ENCODE results near the gene PRKACB. TPM values are rescaled to one million over a fixed set of nuclear protein-coding genes. Genes with fewer than 3 reads are reported as not detected.
A peak's percentile ranks its signal among the peaks of the same experiment; 100 is the strongest.

PRKACB gene
- total RNA-seq, 1 experiment from 2014 or later, result 3.4 TPM

- Mint-ChIP-seq H3K36me3 (ENCODE audit: insufficient read depth, unreplicated experiment) (no peaks in the 10 kb centered on the region), H3K9me3 (ENCODE audit: unreplicated experiment) (no peaks in the 10 kb centered on the region), H3K4me1 (ENCODE audit: low read depth, unreplicated experiment) (no peaks in the 10 kb centered on the region), H3K27ac (ENCODE audit: unreplicated experiment) (no peak overlapping the region), H3K27me3 (ENCODE audit: insufficient read depth, unreplicated experiment) (no peaks in the 10 kb centered on the region), H3K4me3 (ENCODE audit: unreplicated experiment) (no peak overlapping the region)
- intact Hi-C loops (cut with micrococcal nuclease; ENCODE audit: unreplicated experiment), result loop anchor here (1.0 to 5.0 kb wide), 3 partner anchors 292 to 616 kb away; no protein-coding TSS in a partner anchor
- TF ChIP-seq CTCF (IDR thresholded peaks at IDR 0.05; ENCODE audit: insufficient read depth in 1 of 2, low read depth in 1 of 2, low read length in 1 of 2, severe bottlenecking in 1 of 2, unreplicated experiment in 1 of 2), result peak; percentile 26 to 28
- no peak overlapping the region for H3K4me3 ChIP-seq (ENCODE audit: low read depth, low read length)
- BruUV-seq (replicated peaks), result no TSS peak
- H3K36me3 ChIP-seq (ENCODE audit: control insufficient read depth, insufficient read depth, low read length), result no peaks in the 10 kb centered on the region
- ChIA-PET POLR2A (no interaction called here), CTCF (interaction anchor here (0.6 kb wide), 1 partner anchor 793 kb away, joined by 3 read pairs; no protein-coding TSS in a partner anchor)
- H3K9me3 ChIP-seq, result no peaks in the 10 kb centered on the region
- no peaks in the 10 kb centered on the region for H3K4me1 ChIP-seq
- H3K27me3 ChIP-seq (replicated peaks; ENCODE audit: control insufficient read depth, insufficient read depth, low read length), result no peaks in the 10 kb centered on the region
- DNase-seq, result no peak
Observed at GRCh38 chr1:84141182-84142003, 2.7 kb upstream of the PRKACB start.

GRCh38 chr1:84145068-84145467 is 997 bp downstream of the PRKACB start:
- intact Hi-C loops (cut with micrococcal nuclease; ENCODE audit: unreplicated experiment), result no loop called here
- Histone ChIP-seq H3K4me3 (ENCODE audit: low read depth, low read length) (no peak overlapping the region), H3K4me1 (no peaks in the 10 kb centered on the region), H3K36me3 (ENCODE audit: control insufficient read depth, insufficient read depth, low read length) (no peaks in the 10 kb centered on the region), H3K27me3 (replicated peaks; ENCODE audit: control insufficient read depth, insufficient read depth, low read length) (no peaks in the 10 kb centered on the region), H3K9me3 (no peaks in the 10 kb centered on the region)
- no TSS peak for BruUV-seq (replicated peaks)
- no peaks in the 10 kb centered on the region for H3K9me3 Mint-ChIP-seq (ENCODE audit: unreplicated experiment)
- POLR2A ChIA-PET, result no interaction called here
- no peaks in the 10 kb centered on the region for H3K27me3 Mint-ChIP-seq (ENCODE audit: insufficient read depth, unreplicated experiment)
- no peaks in the 10 kb centered on the region for H3K4me1 Mint-ChIP-seq (ENCODE audit: low read depth, unreplicated experiment)
- TF ChIP-seq CTCF (IDR thresholded peaks at IDR 0.05; ENCODE audit: insufficient read depth in 1 of 2, low read depth in 1 of 2, low read length in 1 of 2, severe bottlenecking in 1 of 2, unreplicated experiment in 1 of 2), result no peak
- H3K4me3 Mint-ChIP-seq (ENCODE audit: unreplicated experiment), result no peak overlapping the region
- CTCF ChIA-PET, result no interaction called here
- no peak overlapping the region for H3K27ac Mint-ChIP-seq (ENCODE audit: unreplicated experiment)
- no peaks in the 10 kb centered on the region for H3K36me3 Mint-ChIP-seq (ENCODE audit: insufficient read depth, unreplicated experiment)
- DNase-seq, result no peak

- no peak overlapping the region for H3K27ac Mint-ChIP-seq (ENCODE audit: unreplicated experiment)
- intact Hi-C loops (cut with micrococcal nuclease; ENCODE audit: unreplicated experiment), result no loop called here
Observed at GRCh38 chr1:84146411-84147032, 2.5 kb downstream of the PRKACB start.

More at GRCh38 chr1:84146411-84147032, 2.5 kb downstream of the PRKACB start:
- Histone ChIP-seq H3K4me1 (no peaks in the 10 kb centered on the region), H3K4me3 (ENCODE audit: low read depth, low read length) (no peak overlapping the region), H3K36me3 (ENCODE audit: control insufficient read depth, insufficient read depth, low read length) (no peaks in the 10 kb centered on the region), H3K27me3 (replicated peaks; ENCODE audit: control insufficient read depth, insufficient read depth, low read length) (no peaks in the 10 kb centered on the region), H3K9me3 (no peaks in the 10 kb centered on the region)
- Mint-ChIP-seq H3K36me3 (ENCODE audit: insufficient read depth, unreplicated experiment) (no peaks in the 10 kb centered on the region), H3K4me3 (ENCODE audit: unreplicated experiment) (no peak overlapping the region), H3K4me1 (ENCODE audit: low read depth, unreplicated experiment) (no peaks in the 10 kb centered on the region), H3K27me3 (ENCODE audit: insufficient read depth, unreplicated experiment) (no peaks in the 10 kb centered on the region), H3K9me3 (ENCODE audit: unreplicated experiment) (no peaks in the 10 kb centered on the region)
- BruUV-seq (replicated peaks), result no TSS peak
- TF ChIP-seq CTCF (IDR thresholded peaks at IDR 0.05; ENCODE audit: insufficient read depth in 1 of 2, low read depth in 1 of 2, low read length in 1 of 2, severe bottlenecking in 1 of 2, unreplicated experiment in 1 of 2), result no peak
- CTCF ChIA-PET, result no interaction called here
- POLR2A ChIA-PET, result no interaction called here
- no peak for DNase-seq
